ENCODE data around the gene CTR9. TPM values are rescaled to one million over a fixed set of nuclear protein-coding genes. Genes with fewer than 3 reads are reported as not detected.

CTR9 gene
- total and polyA plus RNA-seq, 9 of the 15 experiments (the other 6 are each of a cell fraction or from before 2014, with no cell fraction given) = 25.4 to 79.3 (median 47.3) TPM

- TF ChIP-seq MGA (IDR thresholded peaks at IDR 0.05) (peak; percentile 34; the same call in 1 of the 2 replicates), PHF8 (IDR thresholded peaks at IDR 0.05; ENCODE audit: borderline replicate concordance, low read length) (no peak), CTBP1 (IDR thresholded peaks at IDR 0.05; ENCODE audit: borderline replicate concordance) (peak; percentile 79), NBN (IDR thresholded peaks at IDR 0.05; ENCODE audit: low read depth) (no peak), ZNF778 (CRISPR knock-in tag; IDR thresholded peaks at IDR 0.05) (no peak), TEAD4 (IDR thresholded peaks at IDR 0.05; ENCODE audit: low read length) (peak; percentile 82), TEAD4 (CRISPR knock-in tag; IDR thresholded peaks at IDR 0.05; ENCODE audit: borderline replicate concordance) (no peak), MTA1 (IDR thresholded peaks at IDR 0.05; ENCODE audit: borderline replicate concordance) (peak; percentile 75; the same call in 1 of the 2 replicates), NEUROD1 (IDR thresholded peaks at IDR 0.05; ENCODE audit: borderline replicate concordance, low read depth, low read length, partially characterized antibody) (no peak), ZSCAN32 (CRISPR knock-in tag; IDR thresholded peaks at IDR 0.05) (no peak), LARP7 (IDR thresholded peaks at IDR 0.05) (no peak), SIX5 (IDR thresholded peaks at IDR 0.05; ENCODE audit: borderline replicate concordance in 1 of 2, insufficient read depth in 1 of 2, low read depth in 1 of 2, low read length in 2 of 2) (no peak), ZKSCAN8 (CRISPR knock-in tag; IDR thresholded peaks at IDR 0.05) (peak; percentile 72; the same call in 1 of the 2 replicates), ZBTB9 (CRISPR knock-in tag; IDR thresholded peaks at IDR 0.05) (peak; percentile 54; the same call in 1 of the 2 replicates)
Measured at GRCh38 chr11:10742460-10743208, 8.4 kb upstream of the CTR9 start (continued).
